Measurements from ENCODE around the gene CTNND2. TPM values are rescaled to one million over a fixed set of nuclear protein-coding genes. Genes with fewer than 3 reads are reported as not detected.

Gene CTNND2
- polyA plus RNA-seq, 1 of the 3 experiments (the other 2 are of a cell fraction), result not detected

GRCh38 chr5:11476866-11477265, 427.4 kb downstream of the CTNND2 start:
- H3K27me3 ChIP-seq (ENCODE audit: insufficient read depth), result no peaks in the 10 kb centered on the region
- H3K4me1 ChIP-seq (ENCODE audit: control insufficient read depth in 1 of 2, insufficient read depth in 2 of 2, low read depth in 1 of 2, low read length in 1 of 2), result no peaks in the 10 kb centered on the region
- no peak overlapping the region for H3K4me3 ChIP-seq (ENCODE audit: low read depth in 2 of 2, low read length in 1 of 2)
- H3F3A ChIP-seq (replicated peaks; ENCODE audit: insufficient read depth), result no peaks in the 10 kb centered on the region
- ChIA-PET CTCF (no interaction called here), POLR2A (no interaction called here)
- no peak overlapping the region for H3K9ac ChIP-seq
- no peaks in the 10 kb centered on the region for H3K36me3 ChIP-seq (replicated peaks in 1 of 2; ENCODE audit: control insufficient read depth in 1 of 2, insufficient read depth in 2 of 2, low read length in 1 of 2)
- 15% methylated on average over 2 of the region's 2 CpGs for WGBS (ENCODE audit: low lambda C conversion rate)
- no peak overlapping the region for H2AFZ ChIP-seq (ENCODE audit: low read depth)
- H3K27ac ChIP-seq (ENCODE audit: low read depth in 2 of 2, low read length in 1 of 2), result no peak overlapping the region
- H3K9me2 ChIP-seq, result no peaks in the 10 kb centered on the region
- no peaks in the 10 kb centered on the region for H3K79me2 ChIP-seq (ENCODE audit: insufficient read depth)
- H4K20me1 ChIP-seq (ENCODE audit: insufficient read depth), result no peaks in the 10 kb centered on the region
- no peaks in the 10 kb centered on the region for H3K9me3 ChIP-seq
- no peak for DNase-seq
- H3K4me2 ChIP-seq, result no peak overlapping the region
- no peak for TF ChIP-seq IRF3 (IDR thresholded peaks at IDR 0.05; ENCODE audit: low read depth, low read length)
- no peak for TF ChIP-seq EP300 (IDR thresholded peaks at IDR 0.05; ENCODE audit: borderline replicate concordance in 1 of 2, low read depth in 1 of 2, low read length in 1 of 2)
- no peak for TF ChIP-seq RXRA (IDR thresholded peaks at IDR 0.05; ENCODE audit: borderline replicate concordance, low read depth)
- no peak for TF ChIP-seq EZH2phosphoT487 (IDR thresholded peaks at IDR 0.05; ENCODE audit: borderline replicate concordance, low read depth)
- TF ChIP-seq RCOR1 (IDR thresholded peaks at IDR 0.05; ENCODE audit: low read length), result no peak
- TF ChIP-seq NFIC (IDR thresholded peaks at IDR 0.05; ENCODE audit: borderline replicate concordance), result no peak
- no peak for TF ChIP-seq USF1 (IDR thresholded peaks at IDR 0.05; ENCODE audit: borderline replicate concordance, low read depth)
- no peak for TF ChIP-seq CHD2 (IDR thresholded peaks at IDR 0.05; ENCODE audit: low read length, partially characterized antibody)
- TF ChIP-seq USF2 (IDR thresholded peaks at IDR 0.05; ENCODE audit: borderline replicate concordance, low read depth, low read length), result no peak
- TF ChIP-seq FOXM1 (IDR thresholded peaks at IDR 0.05; ENCODE audit: low read depth), result no peak
- TF ChIP-seq SIN3A (IDR thresholded peaks at IDR 0.05; ENCODE audit: borderline replicate concordance, low read depth, low read length), result no peak
- no peak for TF ChIP-seq ELF1 (IDR thresholded peaks at IDR 0.05)
- TF ChIP-seq JUND (IDR thresholded peaks at IDR 0.05), result no peak
- no peak for TF ChIP-seq MXI1 (IDR thresholded peaks at IDR 0.05; ENCODE audit: low read depth, low read length)
- no peak for TF ChIP-seq TEAD4 (IDR thresholded peaks at IDR 0.05; ENCODE audit: borderline replicate concordance, insufficient read depth)
- TF ChIP-seq CTCF (IDR thresholded peaks at IDR 0.05), result no peak

All from SK-N-SH (cell line).